GM21717 (cell line): ENCODE results near the gene SLC13A4.
A peak's percentile ranks its signal among the peaks of the same experiment; 100 is the strongest.
"Not testable (repeated sequence)": the region's sequence is repeated elsewhere in the genome, so short reads cannot be mapped to it uniquely, and the experiment has no call there.

Experiments
- ATAC-seq: cut with Tn5 transposase; IDR thresholded peaks from one replicate; pipeline ENCODE4 v1.9.1; 2021; ENCODE audit warnings: mild to moderate bottlenecking, moderate library complexity; ENCODE audit not compliant: unreplicated experiment

The SLC13A4 gene

DNA sequence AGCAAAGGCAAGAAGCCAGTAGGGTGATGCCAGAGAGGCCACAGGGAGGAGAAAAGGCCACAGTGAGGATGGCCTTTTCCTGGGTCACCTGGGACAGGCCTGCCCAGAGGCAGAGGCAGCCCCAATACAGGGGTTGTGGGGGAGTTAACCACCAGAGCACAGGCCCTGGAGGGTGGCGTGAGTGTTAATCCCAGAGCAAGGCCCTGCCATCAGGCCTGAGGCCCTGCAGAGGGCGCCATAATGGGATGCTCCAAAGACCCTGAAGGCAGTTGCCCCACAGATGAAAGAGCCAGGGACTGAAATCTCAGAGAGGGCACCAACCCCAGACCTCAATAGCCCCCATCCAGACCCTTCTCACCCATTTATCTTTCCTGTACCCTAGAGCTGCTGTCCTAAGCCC, 23.9 kb downstream of the SLC13A4 start:
- no peak for ATAC-seq

DNA sequence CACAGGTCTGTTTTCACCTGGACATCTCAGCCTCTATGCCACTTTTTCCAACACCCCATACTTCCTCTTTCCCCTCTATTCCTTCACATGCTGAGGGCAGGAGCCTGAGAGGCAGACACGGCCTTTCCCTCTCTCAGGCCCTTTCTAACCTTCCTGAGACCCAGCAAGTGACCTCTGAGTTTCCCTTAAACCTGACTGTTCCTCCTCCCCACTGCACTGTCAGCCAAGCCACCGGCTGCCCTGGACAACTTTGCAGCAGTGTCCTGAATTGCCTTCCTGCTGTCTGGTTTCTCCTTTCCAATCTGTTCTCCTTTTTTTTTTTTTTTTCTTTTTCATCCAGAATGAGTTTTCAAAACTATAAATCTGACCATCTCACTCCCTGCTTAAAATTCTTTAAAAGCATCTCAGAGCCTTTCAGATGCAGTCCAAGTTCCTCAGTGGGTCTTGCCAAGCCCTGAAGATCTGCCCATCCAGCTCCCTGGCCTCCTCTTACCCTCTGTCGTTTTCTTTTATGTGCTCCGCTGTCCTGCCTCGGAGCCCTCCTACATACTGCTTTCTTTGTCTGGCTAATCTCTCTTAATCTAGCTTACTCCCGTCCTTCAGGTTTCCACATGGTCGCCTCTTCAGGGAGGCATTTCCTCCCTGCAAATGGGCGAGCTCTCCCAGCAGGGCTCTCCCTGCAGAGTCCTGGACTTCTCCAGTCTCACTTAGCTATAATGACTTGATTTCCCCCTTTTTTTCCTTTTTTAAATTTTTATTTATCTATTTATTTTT, 30.5 kb downstream of the SLC13A4 start:
- ATAC-seq: no peak

DNA sequence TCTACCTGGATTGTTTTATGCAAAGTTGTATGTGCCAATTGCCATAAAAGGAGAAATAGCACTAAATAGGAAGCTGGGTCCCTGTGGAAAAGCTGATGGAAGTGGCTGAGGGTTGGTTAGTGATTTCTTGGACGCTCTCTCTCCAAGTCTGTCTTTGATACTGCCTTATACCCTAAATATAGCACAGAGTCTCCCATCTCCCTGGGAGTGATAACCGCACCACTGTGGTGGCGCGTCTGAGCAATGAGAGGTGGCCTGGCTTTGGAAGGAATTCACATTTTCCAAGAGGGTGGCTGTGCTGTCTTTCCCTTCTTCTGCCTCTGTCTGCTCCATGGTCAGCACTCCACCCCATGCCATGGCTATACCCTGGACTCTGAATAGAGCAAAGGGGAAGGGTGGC, 34.4 kb downstream of the SLC13A4 start:
- no peak for ATAC-seq

DNA sequence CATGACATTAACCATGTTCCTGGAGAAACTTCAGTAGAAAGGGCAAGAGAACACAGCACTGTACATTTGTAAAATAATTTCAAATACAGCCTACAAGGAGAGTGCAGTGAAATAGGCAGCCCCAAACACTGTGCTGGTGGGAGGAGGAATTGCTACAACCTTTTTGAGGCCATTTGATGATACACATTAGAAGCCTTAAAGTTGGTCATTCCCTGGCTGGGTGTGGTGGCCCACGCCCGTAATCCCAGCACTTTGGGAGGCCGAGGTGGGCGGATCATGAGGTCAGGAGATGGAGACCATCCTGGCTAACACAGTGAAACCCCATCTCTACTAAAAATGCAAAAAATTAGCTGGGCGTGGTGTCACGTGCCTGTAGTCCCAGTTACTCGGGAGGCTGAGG, 35.4 kb downstream of the SLC13A4 start:
- ATAC-seq: not testable (repeated sequence)

DNA sequence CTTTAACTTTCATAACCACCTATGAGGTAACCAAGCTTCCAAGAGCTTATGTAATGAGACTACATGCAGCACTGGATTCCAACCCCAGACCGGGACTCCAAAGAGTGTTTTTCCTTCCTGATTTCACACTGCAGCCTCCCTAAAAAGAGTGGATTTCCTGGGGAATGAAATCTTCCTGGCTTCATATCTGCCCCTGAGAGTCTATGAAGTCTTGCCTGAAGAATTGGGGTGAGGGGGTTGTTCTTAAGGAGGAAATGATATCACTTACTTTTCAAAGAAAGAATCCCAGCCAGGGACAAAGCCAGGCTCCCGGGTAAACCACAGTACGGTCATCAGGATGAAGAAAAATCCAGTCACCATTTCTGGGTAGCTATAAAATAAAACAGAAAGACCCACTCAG, 35.9 kb downstream of the SLC13A4 start:
- ATAC-seq: no peak

DNA sequence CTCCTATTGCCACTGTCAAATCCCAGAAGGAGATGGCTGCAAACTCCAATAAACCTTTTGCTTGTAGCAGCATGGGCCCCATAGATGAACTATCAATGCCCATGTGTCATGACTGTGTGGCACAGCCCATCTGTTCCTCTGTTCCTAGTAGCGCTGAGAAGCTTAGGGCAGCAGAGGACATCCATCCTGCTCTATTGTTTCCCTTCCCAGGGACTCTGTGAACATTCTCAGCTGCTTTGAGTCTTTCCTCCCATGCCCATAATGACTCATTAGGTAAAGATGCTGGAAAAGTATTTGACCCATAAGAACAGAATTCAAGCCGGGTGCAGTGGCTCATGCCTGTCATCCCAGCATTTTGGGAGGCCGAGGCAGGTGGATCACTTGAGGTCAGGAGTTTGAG, 37.4 kb downstream of the SLC13A4 start:
- ATAC-seq: no peak

DNA sequence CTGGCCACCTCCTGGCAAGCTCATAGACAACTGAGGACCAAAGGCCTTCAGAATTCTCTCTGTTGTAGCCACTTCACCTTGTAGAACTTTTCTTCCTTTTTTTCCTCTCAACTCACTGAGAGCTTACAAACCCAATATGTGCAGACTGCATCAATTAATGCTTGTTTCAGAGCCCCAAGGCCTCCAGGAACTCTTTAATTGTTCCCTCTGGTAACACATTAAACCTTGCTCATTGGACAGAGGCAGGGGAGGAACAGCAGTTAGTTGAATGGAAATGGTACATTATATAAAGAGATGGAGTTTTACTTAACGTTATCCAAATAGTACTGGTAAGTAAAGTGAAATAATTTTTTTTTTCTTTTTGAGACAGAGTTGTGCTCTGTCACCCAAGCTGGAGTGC, 40.5 kb downstream of the SLC13A4 start:
- no peak for ATAC-seq

DNA sequence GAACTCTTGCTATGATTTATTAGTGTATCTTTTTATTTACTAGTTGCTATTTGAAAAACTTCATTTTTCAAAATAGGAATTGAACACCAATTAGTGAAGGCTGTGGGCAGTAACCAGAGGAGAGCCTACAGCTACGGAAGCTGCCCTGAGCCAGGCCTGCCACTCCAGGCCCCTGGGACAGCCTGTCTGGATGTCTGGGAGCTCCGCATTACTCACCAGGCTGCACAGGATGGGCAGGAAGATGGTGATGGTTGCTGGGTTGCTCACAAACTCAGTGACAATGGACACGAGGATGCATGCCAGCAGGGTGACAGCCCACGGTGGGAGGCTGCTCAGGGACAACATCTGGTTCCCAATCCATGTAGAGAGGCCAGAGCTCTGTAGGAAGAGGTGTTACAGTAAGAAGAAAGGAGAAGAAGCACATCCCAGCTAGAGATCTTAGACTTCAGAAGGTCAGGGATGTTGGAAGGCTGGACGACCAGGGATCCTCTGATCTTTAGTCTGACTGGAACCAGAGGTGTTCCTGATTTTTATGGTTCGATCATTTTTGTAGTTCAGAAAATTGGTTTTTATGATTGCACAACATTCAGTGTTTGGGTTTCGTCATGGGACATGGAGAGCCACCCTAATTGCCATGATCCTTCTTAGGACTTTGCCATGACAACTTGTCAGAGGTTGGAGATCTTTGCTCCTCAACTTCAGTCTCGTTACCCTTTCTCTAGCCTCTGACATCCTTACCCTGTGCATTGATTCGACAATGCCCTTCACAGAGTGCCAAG, 42.5 kb downstream of the SLC13A4 start:
- ATAC-seq: no peak

DNA sequence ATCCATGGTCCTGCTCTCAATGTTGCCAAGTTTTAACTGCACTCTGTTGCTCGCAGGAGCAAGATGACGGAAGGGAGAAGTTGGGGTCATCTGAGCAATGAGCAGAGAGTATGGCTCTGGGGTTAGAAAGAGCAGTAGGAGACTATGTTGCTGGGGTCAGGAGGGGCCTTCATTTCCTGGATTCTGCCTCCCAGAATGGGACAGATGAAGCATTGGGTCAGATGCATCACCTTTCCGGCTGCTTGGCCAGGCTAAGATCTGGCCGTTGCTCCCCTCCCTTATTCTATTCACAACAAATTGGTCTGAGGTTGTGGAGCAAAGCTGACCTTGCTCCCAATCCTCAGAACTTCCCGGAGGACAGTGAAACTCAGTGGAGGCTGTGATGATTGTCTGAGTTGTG, 43.3 kb downstream of the SLC13A4 start:
- ATAC-seq: no peak

DNA sequence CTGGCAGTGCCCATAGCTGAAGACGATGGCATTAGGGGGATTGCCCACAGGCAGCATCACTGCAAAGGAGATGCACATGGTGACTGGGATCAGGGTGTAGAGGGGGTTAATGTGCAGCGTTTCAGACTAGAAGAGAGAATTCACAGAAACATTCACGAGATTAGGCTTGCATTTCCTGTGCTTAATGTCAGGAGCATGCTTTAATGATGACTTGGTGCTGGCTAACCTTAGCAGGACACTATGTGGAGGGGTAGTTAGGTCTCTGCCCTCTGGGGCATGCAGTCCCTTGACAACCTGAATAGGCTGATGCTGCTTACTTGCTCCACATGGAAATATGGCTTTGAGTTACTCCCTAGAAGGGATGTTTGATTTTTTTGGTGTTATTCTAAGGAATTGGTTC, 43.9 kb downstream of the SLC13A4 start:
- no peak for ATAC-seq

DNA sequence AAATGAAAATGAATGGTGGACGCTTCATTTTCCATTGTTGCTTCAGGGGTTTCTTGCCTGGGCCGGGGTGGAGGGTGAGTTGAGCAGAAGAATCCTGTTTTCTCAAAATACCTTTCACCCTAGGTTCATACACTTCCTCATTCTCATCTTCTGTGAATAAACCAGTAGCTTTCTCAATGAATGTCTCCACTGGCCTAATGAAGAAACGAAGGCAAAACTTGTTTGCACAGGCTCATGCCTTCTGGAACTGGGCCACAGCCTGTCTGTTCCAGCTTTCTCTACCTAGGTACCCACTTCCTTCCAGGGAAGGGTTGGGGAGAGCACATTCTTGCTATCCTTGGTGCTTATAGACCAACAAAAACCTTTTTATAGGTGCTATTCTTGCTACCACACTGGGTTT, 44.4 kb downstream of the SLC13A4 start:
- ATAC-seq: no peak

DNA sequence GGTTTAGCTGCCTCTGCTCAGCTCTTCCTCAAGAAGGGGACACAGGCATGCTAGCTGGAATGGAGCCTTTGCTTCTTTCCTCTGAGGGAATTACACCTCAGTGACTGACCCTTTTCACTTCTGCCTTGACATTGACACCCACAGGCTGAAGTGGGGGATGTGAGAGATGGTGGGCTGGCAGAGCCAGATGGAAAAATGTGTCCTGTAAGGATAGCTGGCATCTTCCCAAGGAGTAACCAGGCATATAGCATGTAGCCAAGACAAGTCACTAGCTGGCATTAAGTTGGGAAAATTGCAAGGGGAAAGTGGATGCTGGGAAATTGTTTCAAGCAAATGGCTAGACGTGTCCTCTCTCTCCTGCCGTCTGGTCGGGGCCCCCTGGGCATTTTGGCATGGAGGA, 45.8 kb downstream of the SLC13A4 start:
- ATAC-seq: no peak

DNA sequence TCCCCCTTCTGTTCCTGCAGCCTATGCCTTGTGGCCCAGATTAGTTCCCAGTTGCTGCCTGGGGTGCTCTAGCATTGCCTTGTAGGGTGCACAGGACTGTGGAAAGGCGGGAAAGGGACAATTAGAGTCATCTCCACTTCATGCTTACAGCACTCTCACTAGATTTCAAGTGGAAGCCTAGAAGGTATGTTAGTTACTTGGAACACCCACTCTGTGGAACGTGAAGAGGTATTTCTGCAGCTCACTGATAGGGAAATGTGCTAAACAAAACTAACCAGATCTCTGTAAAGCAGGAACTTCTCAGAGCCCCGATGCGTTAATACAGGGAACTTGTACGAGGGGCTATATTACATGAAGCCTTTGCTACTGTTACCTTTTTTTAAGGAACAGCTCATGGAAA, 46.2 kb downstream of the SLC13A4 start:
- no peak for ATAC-seq

DNA sequence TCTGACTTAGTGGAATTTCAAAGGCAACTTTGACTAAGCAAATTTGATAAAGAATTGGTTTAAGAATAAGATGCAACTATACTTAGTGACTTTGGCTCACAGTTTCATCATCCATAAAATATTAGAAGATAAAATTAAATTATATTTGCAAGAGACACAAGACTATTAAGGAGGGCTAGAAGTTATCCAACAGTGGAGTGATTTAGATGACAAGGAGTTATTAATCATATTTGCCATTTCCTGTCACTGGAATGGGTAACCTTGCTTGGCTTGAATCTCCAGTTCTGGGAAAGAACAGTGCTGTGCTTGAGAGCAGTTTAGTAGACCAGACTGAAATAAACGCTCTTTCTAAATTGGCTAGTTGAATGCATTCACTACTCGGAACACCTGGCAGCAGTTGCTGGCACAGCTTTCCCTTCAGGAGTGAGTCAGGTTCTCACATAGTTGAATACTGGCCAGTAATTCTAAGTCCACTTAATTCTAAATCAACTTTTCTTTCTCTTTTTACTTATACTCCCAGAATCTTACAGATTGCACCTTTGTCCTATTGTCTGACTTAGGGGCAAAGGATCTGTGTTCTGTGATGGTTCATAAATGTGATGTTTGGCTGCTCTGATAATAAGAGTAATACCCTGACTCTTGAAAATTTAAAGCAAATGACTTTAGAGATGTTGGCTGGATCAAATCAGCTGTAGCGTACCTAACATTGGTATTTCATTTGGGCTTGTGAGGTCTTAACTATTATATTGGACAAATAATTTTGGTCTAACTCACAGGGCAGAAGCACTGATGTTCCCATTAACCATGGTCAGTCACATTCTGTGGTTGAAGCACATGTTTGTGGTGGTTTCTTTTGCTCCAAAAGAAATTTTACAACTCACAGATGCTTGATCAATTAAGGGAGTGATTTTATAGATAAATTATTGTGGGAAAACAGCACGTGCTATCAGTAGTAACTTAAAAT, 49.1 kb downstream of the SLC13A4 start:
- ATAC-seq: no peak

DNA sequence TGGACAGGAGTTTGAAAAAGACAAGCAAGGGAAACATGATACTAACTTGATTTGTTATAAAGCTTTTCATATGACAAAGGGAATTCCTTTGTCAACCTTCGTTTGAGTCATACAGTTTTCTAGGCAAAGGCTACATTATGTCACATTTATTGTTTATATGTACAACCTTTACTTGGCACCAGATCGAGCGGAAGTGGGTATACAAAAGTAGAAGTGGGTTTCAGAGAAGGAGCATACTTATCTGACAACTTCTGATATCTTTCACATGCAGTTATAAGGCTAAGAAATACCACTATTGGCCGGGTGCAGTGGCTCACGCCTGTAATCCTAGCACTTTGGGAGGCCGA, 54.7 kb downstream of the SLC13A4 start:
- ATAC-seq: no peak

DNA sequence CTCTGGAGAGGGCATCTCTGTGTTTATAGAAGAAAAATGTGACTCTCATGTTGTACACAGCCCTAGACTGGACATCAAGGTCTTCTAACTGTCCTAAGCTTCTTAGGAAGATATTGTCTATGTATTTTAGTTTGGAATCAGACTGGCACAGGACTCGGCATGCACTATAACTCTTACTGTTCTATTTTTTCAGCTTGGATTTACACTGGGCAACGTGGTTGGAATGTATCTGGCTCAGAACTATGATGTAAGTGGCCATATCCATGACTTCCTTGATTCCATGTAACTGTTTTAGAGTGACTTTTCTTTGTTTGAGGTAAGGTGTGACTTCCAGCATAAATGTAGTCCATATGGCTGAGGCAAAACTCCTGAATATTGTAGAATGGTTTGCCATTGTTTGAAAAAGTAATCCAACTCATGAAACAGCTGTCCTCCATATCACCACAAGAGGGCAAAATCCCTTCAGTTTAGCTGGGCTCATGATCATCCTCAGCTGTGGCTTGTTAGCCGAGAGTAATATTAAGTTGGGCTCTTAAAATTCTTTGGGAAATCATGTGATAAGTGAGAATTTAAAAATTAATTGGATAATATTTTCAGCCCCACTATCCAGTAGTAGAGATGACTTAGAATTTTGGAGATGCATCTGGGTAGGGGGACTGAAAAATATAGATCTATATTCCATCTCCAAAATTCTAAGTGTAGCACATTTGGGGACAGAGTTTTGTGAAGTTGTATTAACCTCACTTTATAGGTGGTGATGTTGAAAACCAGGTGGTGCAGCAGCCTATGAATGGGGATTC, 55.2 kb downstream of the SLC13A4 start:
- peak; percentile 82 for ATAC-seq

DNA sequence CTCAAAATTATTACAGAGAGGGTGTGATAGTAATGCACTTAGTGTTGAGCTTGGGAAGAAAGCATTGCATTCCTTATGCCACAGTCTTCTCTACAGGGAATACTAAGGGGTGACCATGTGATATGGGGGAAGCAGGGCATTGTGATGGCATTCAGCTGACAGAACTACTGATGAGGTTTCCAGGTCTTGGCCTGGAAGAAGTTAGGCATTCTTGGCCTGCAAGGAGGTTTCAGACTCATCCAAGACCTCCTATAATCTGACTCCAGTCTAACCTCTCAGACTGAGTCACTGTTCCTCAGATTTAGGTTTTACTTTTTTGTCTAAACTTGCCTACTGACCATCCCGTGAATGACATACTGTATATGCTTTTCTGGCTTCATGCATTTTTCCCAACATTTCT, 57.8 kb downstream of the SLC13A4 start:
- no peak for ATAC-seq

DNA sequence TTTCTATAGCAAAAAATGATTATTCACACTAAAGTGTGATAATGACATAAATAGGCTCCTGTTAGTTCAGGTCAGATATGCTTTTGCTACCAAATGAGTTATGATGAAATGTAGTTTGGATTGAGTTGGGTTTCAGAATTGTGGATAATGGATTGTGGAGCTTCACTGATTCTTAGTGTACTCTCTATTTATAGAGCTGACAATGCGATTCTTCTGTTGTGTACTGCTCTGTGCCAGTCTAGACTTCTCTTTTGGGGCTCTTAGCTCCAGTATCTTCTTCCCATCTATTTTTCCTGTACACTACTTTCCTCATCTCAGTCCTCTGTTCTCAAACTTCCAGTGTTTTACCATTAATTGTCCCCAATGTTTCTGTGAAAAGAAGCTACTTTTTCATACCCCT, 58.2 kb downstream of the SLC13A4 start:
- ATAC-seq: no peak

DNA sequence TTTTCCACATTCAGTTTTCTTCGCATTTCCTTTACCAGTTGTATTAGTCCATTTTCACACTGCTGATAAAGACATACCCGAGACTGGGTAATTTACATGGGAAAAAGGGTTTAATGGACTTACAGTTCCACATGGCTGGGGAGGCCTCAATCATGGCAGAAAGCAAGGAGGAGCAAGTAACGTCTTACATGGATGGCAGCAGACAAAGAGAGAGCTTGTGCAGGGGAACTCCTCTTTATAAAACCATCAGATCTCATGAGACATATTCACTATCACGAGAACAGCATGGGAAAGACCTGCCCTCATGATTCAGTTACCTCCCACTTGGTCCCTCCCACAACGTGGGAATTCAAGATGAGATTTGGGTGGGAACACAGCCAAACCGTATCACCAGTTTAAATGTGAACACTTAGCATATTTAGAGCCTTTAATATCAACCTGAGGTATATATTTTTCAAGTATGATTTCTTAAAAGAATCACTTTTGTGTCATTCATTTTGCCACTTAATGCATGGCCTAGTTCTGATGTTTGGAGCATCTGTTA, 59.1 kb downstream of the SLC13A4 start:
- ATAC-seq: not testable (repeated sequence)

DNA sequence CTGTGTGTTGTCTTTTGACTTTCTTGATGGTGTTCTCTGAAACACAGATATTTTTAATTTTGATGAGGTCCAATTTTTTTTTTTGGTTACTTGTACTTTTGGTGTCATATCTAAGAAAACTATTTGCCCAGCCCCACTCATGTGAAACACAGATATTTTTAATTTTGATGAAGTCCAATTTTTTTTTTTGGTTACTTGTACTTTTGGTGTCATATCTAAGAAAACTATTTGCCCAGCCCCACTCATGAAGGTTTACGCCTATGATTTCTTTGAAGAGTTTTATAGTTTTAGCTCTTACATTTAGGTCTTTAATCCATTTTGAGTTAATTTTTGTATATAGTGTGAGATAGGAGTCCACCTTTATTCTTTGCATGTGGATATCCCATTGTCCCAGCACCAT, 60.4 kb downstream of the SLC13A4 start:
- ATAC-seq: not testable (repeated sequence)
